Right lobe of liver (tissue), 4 donors: Measurements from ENCODE around the gene SH3TC1.

Source experiments
- CTCF ChIP-seq, 4 donors: fragments of 200-600 bp in 3 of 4; fragments of 450-650 bp in 1 of 4; IDR thresholded peaks; one replicate each; pipeline versions ENCODE4 v1.5.1 to v1.8.0; 2016 to 2022; ENCODE audit warnings: antibody characterized with exemption in 4 of 4, mild to moderate bottlenecking in 2 of 4
- POLR2A ChIP-seq: fragments of 450-650 bp; IDR thresholded peaks from one replicate; pipeline ENCODE4 v1.6.1; 2017; ENCODE audit warnings: antibody characterized with exemption, mild to moderate bottlenecking
- donor health status: DM: no; HTN: no; CAD: no.
- donor health status: DM: no; HTN: no; CAD: no.
- donor health status: DM: no; HTN: yes; CAD: no.

GRCh38 chr4:8184061-8184460, 15.0 kb upstream of the SH3TC1 start:
- TF ChIP-seq CTCF (IDR thresholded peaks at IDR 0.05) (no peak), POLR2A (no peak)
